ENCODE data around the gene KITLG. TPM values are rescaled to one million over a fixed set of nuclear protein-coding genes. Genes with fewer than 3 reads are reported as not detected.

Gene KITLG
- total RNA-seq, 1 experiment from 2014 or later: 570 TPM

DNA sequence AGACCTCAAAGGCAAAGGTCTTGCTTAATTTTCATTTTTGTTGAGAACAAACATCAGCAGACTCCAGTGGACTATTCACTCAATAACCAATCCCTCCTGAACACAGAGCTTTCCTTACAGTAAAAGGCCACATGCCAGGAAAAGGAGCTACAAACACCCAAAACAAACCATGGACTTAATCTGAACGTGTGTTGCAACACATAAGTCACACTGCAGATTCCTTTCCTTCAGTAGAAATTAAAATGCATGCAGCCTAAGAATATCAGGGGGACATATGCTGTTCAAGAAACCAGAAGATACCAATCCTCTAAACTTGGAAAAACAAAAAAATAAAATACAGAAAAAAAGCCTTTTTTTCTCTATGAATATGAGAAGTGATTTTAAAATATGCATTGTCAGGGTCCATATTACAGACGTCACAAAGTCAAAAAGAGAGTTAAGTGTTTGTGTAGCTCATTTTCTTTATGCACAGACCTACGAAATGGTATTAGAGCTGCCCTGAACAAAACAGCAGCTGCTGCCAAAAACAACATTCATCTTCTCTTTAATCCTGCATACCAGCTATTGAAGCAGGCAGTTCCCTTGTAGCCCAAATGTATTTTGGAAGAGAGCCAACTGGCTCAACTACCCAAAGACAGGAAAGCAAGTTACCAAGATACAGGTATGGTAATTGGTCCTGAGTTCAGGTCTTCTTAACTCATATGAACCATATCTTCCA is 26.2 kb downstream of the KITLG start:
- no peak overlapping the region for H2AFZ ChIP-seq (ENCODE audit: low read depth, low read length, poor library complexity, severe bottlenecking)
- POLR2A ChIA-PET: no interaction called here
- CTCF ChIA-PET: no interaction called here
- no peaks in the 10 kb centered on the region for H3K9me2 ChIP-seq (ENCODE audit: insufficient read depth)
- ATAC-seq: peak; percentile 2; the same call in 1 of the 2 replicates
- H3K4me2 ChIP-seq (ENCODE audit: low read length): peak overlapping the region; percentile 42; the same call in 1 of the 2 replicates
- H4K20me1 ChIP-seq (ENCODE audit: insufficient read depth): peaks cover 92% of the 10 kb centered on the region
- H3K36me3 ChIP-seq (ENCODE audit: control insufficient read depth in 1 of 2, insufficient read depth in 2 of 2, low read length in 2 of 2): peaks cover 3 to 30% of the 10 kb centered on the region in 2 experiments
- H3K9me3 ChIP-seq (ENCODE audit: control insufficient read depth in 1 of 2, insufficient read depth in 1 of 2, low read depth in 1 of 2, low read length in 2 of 2): no peaks in the 10 kb centered on the region
- H3K4me3 ChIP-seq (replicated peaks in 1 of 2; ENCODE audit: low read depth in 1 of 2, low read length in 2 of 2): no peak overlapping the region
- H3K4me1 ChIP-seq (ENCODE audit: control insufficient read depth in 1 of 2, insufficient read depth in 2 of 2, low read length in 2 of 2): peaks cover 99 to 100% of the 10 kb centered on the region in 2 experiments
- H3K79me2 ChIP-seq (ENCODE audit: insufficient read depth, low read length): peaks cover 100% of the 10 kb centered on the region
- H3K27me3 ChIP-seq (ENCODE audit: insufficient read depth, low read length): no peaks in the 10 kb centered on the region
- intact Hi-C loops (cut with micrococcal nuclease): no loop called here
- RAD21 ChIA-PET (ENCODE audit: low non-redundant PET in 1 of 2, low total read pairs in 2 of 2, uncharacterized antibody in 2 of 2, unreplicated experiment in 2 of 2): no interaction called here
- peak; percentile 49 for DNase-seq (ENCODE audit: low read depth, low spot score)
- BruUV-seq (replicated peaks): no TSS peak
- peak overlapping the region; percentile 47 for H3K27ac ChIP-seq (ENCODE audit: low read depth, low read length)
- H3K9ac ChIP-seq (ENCODE audit: low read length): no peak overlapping the region
- TF ChIP-seq SIN3A (IDR thresholded peaks at IDR 0.05; ENCODE audit: low read depth) (0 out of 2 replicates have a peak, but pooled peaks have one; percentile 23), SP1 (IDR thresholded peaks at IDR 0.05; ENCODE audit: low read depth) (0 out of 2 replicates have a peak, but pooled peaks have one; percentile 28), FOSL1 (IDR thresholded peaks at IDR 0.05; ENCODE audit: low read depth) (0 out of 2 replicates have a peak, but pooled peaks have one; percentile 20), TCF7L2 (IDR thresholded peaks at IDR 0.05; ENCODE audit: borderline replicate concordance, extremely low read depth, insufficient read depth, insufficient read length) (peak; percentile 17), POLR2AphosphoS5 (IDR thresholded peaks at IDR 0.05; ENCODE audit: low read depth, low read length) (peak; percentile 58; the same call in 1 of the 2 replicates), ZNF274 (IDR thresholded peaks at IDR 0.05; ENCODE audit: low read depth, low read length) (no peak), YY1 (IDR thresholded peaks at IDR 0.05; ENCODE audit: extremely low read depth, insufficient replicate concordance, low read depth, low read length) (peak; percentile 26), CBX3 (IDR thresholded peaks at IDR 0.05; ENCODE audit: low read depth) (0 out of 2 replicates have a peak, but pooled peaks have one; percentile 20), EGR1 (IDR thresholded peaks at IDR 0.05; ENCODE audit: low read depth) (no peak), EZH2 (IDR thresholded peaks at IDR 0.05) (no peak), JUND (IDR thresholded peaks at IDR 0.05) (peak; percentile 39), CEBPB (IDR thresholded peaks at IDR 0.05; ENCODE audit: low read depth) (no peak), RAD21 (IDR thresholded peaks at IDR 0.05; ENCODE audit: low read depth) (no peak), ELF1 (IDR thresholded peaks at IDR 0.05; ENCODE audit: borderline replicate concordance, low read depth) (no peak), POLR2A (IDR thresholded peaks at IDR 0.05; ENCODE audit: borderline replicate concordance, extremely low read depth, insufficient read depth, insufficient read length) (no peak), SRF (IDR thresholded peaks at IDR 0.05; ENCODE audit: low read depth) (0 out of 2 replicates have a peak, but pooled peaks have one; percentile 28), EZH2phosphoT487 (IDR thresholded peaks at IDR 0.05; ENCODE audit: borderline replicate concordance) (no peak), ZFX (IDR thresholded peaks at IDR 0.05) (no peak)
- TF ChIP-seq, protein P1, sequence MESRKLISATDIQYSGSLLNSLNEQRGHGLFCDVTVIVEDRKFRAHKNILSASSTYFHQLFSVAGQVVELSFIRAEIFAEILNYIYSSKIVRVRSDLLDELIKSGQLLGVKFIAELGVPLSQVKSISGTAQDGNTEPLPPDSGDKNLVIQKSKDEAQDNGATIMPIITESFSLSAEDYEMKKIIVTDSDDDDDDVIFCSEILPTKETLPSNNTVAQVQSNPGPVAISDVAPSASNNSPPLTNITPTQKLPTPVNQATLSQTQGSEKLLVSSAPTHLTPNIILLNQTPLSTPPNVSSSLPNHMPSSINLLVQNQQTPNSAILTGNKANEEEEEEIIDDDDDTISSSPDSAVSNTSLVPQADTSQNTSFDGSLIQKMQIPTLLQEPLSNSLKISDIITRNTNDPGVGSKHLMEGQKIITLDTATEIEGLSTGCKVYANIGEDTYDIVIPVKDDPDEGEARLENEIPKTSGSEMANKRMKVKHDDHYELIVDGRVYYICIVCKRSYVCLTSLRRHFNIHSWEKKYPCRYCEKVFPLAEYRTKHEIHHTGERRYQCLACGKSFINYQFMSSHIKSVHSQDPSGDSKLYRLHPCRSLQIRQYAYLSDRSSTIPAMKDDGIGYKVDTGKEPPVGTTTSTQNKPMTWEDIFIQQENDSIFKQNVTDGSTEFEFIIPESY (IDR thresholded peaks at IDR 0.05; ENCODE audit: extremely low read depth, insufficient replicate concordance, low read length): no peak
- TF ChIP-seq, protein P2, sequence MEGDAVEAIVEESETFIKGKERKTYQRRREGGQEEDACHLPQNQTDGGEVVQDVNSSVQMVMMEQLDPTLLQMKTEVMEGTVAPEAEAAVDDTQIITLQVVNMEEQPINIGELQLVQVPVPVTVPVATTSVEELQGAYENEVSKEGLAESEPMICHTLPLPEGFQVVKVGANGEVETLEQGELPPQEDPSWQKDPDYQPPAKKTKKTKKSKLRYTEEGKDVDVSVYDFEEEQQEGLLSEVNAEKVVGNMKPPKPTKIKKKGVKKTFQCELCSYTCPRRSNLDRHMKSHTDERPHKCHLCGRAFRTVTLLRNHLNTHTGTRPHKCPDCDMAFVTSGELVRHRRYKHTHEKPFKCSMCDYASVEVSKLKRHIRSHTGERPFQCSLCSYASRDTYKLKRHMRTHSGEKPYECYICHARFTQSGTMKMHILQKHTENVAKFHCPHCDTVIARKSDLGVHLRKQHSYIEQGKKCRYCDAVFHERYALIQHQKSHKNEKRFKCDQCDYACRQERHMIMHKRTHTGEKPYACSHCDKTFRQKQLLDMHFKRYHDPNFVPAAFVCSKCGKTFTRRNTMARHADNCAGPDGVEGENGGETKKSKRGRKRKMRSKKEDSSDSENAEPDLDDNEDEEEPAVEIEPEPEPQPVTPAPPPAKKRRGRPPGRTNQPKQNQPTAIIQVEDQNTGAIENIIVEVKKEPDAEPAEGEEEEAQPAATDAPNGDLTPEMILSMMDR (IDR thresholded peaks at IDR 0.05 in 2 of 3, conservative IDR thresholded peaks at IDR 0.05 in 1 of 3; ENCODE audit: borderline replicate concordance in 1 of 3, insufficient read depth in 1 of 3, low read depth in 2 of 3, low read length in 2 of 3): no peak
- TF ChIP-seq, protein P3, sequence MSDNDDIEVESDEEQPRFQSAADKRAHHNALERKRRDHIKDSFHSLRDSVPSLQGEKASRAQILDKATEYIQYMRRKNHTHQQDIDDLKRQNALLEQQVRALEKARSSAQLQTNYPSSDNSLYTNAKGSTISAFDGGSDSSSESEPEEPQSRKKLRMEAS (IDR thresholded peaks at IDR 0.05): peak; percentile 26; the same call in 1 of the 2 replicates
- TF ChIP-seq, protein P4, sequence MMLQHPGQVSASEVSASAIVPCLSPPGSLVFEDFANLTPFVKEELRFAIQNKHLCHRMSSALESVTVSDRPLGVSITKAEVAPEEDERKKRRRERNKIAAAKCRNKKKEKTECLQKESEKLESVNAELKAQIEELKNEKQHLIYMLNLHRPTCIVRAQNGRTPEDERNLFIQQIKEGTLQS (IDR thresholded peaks at IDR 0.05): no peak

All from HCT116 (cell line).